C4-2B (cell line): ENCODE measurements around the gene OR51B4.

Experiments used
- ZFX ChIP-seq: fragments of 450-650 bp; IDR thresholded peaks from 2 replicates; pipeline ENCODE4 v1.6.1; 2017
- TF ChIP-seq, protein P1 (sequence below): fragments of 450-650 bp; conservative IDR thresholded peaks from 2 replicates; pipeline ENCODE4 v1.5.1; 2017; ENCODE audit warnings: mild to moderate bottlenecking

DNA sequence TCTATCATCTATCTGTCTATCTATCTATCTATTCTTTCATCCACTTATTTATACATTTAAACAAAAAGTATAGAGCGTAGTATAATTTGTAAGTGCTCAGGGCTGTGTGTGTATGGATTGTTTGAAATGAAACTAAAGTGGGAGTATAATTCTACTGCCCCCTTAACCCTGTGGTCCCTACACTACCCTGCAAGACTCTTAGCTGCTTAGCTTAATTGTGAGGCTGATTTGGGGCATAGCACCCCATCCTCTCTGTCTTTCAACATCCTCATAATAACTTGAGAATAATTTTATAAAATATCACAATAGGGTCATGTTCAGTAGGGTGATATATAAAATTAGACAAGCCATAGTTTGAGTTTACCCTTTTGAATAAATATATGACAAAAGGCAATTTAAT lies 11.6 kb downstream of the OR51B4 start:
- TF ChIP-seq, protein P1, sequence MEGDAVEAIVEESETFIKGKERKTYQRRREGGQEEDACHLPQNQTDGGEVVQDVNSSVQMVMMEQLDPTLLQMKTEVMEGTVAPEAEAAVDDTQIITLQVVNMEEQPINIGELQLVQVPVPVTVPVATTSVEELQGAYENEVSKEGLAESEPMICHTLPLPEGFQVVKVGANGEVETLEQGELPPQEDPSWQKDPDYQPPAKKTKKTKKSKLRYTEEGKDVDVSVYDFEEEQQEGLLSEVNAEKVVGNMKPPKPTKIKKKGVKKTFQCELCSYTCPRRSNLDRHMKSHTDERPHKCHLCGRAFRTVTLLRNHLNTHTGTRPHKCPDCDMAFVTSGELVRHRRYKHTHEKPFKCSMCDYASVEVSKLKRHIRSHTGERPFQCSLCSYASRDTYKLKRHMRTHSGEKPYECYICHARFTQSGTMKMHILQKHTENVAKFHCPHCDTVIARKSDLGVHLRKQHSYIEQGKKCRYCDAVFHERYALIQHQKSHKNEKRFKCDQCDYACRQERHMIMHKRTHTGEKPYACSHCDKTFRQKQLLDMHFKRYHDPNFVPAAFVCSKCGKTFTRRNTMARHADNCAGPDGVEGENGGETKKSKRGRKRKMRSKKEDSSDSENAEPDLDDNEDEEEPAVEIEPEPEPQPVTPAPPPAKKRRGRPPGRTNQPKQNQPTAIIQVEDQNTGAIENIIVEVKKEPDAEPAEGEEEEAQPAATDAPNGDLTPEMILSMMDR = no peak
- no peak for TF ChIP-seq ZFX
